Esophagus mucosa (tissue), 1 donor: ENCODE results near the gene OSGIN1. TPM values are rescaled to one million over a fixed set of nuclear protein-coding genes. Genes with fewer than 3 reads are reported as not detected.

ENCODE experiments used
- ATAC-seq: fragments of 200-7000 bp; cut with Tn5 transposase; one replicate; pipeline ENCODE4 v1.9.1; 2020
- total RNA-seq: library from RNA; stranded (reverse); gene quantifications from one replicate; pipeline ENCODE4 v1.2.4, GENCODE V29; 2023
- donor health status: DM: yes; HTN: yes; CAD: no.

The OSGIN1 gene
- total RNA-seq, 1 donor from 2014 or later = 5.6 TPM

- ATAC-seq = no peak
Measured at GRCh38 chr16:83973581-83974385, 20.7 kb downstream of the OSGIN1 start.

- no peak for ATAC-seq
Measured at GRCh38 chr16:83974475-83974874, 21.4 kb downstream of the OSGIN1 start.

GRCh38 chr16:83975590-83976260 lies 22.7 kb downstream of the OSGIN1 start:
- ATAC-seq = no peak

- ATAC-seq = no peak
Measured at GRCh38 chr16:83977056-83977815, 24.2 kb downstream of the OSGIN1 start.

GRCh38 chr16:83978401-83978904 lies 25.4 kb downstream of the OSGIN1 start:
- no peak for ATAC-seq

GRCh38 chr16:83979441-83979840 lies 26.4 kb downstream of the OSGIN1 start:
- ATAC-seq = no peak

- ATAC-seq = no peak
Measured at GRCh38 chr16:83980794-83981193, 27.8 kb downstream of the OSGIN1 start.

GRCh38 chr16:83981799-83982198 lies 28.8 kb downstream of the OSGIN1 start:
- ATAC-seq = no peak

GRCh38 chr16:83983491-83983890 lies 30.5 kb downstream of the OSGIN1 start:
- no peak for ATAC-seq

GRCh38 chr16:83989300-83989699 lies 36.3 kb downstream of the OSGIN1 start:
- ATAC-seq = no peak

GRCh38 chr16:83990492-83990891 lies 37.5 kb downstream of the OSGIN1 start:
- ATAC-seq = no peak

- no peak for ATAC-seq
Measured at GRCh38 chr16:83992624-83993023, 39.6 kb downstream of the OSGIN1 start.

GRCh38 chr16:83994087-83994486 lies 41.0 kb downstream of the OSGIN1 start:
- ATAC-seq = peak; percentile 84

- no peak for ATAC-seq
Measured at GRCh38 chr16:83994703-83995102, 41.7 kb downstream of the OSGIN1 start.

GRCh38 chr16:83995754-83996153 lies 42.7 kb downstream of the OSGIN1 start:
- ATAC-seq = peak; percentile 56

- no peak for ATAC-seq
Measured at GRCh38 chr16:83996481-83997252, 43.6 kb downstream of the OSGIN1 start.

- ATAC-seq = no peak
Measured at GRCh38 chr16:83998091-83998490, 45.1 kb downstream of the OSGIN1 start.

- no peak for ATAC-seq
Measured at GRCh38 chr16:84000989-84001642, 48.1 kb downstream of the OSGIN1 start.

GRCh38 chr16:84001726-84002125 lies 48.7 kb downstream of the OSGIN1 start:
- ATAC-seq = no peak

GRCh38 chr16:84003038-84003437 lies 50.0 kb downstream of the OSGIN1 start:
- ATAC-seq = no peak

GRCh38 chr16:84004442-84004841 lies 51.4 kb downstream of the OSGIN1 start:
- ATAC-seq = no peak

GRCh38 chr16:84005391-84005790 lies 52.4 kb downstream of the OSGIN1 start:
- no peak for ATAC-seq
